Hepatocyte (in vitro differentiated cells): ENCODE results near the gene OSBPL3.

ENCODE experiments used
- EZH2 ChIP-seq: fragments of 200-600 bp; sonication (generic); IDR thresholded peaks from 2 replicates; pipeline ENCODE4 v1.6.1; 2016; ENCODE audit warnings: antibody characterized with exemption, mild to moderate bottlenecking, borderline replicate concordance
- TF ChIP-seq, protein P1 (sequence below): fragments of 200-600 bp; sonication (generic); IDR thresholded peaks from 2 replicates; pipeline ENCODE4 v1.5.1; 2016; ENCODE audit warnings: antibody characterized with exemption, mild to moderate bottlenecking; ENCODE audit not compliant: poor library complexity

- TF ChIP-seq, protein P1, sequence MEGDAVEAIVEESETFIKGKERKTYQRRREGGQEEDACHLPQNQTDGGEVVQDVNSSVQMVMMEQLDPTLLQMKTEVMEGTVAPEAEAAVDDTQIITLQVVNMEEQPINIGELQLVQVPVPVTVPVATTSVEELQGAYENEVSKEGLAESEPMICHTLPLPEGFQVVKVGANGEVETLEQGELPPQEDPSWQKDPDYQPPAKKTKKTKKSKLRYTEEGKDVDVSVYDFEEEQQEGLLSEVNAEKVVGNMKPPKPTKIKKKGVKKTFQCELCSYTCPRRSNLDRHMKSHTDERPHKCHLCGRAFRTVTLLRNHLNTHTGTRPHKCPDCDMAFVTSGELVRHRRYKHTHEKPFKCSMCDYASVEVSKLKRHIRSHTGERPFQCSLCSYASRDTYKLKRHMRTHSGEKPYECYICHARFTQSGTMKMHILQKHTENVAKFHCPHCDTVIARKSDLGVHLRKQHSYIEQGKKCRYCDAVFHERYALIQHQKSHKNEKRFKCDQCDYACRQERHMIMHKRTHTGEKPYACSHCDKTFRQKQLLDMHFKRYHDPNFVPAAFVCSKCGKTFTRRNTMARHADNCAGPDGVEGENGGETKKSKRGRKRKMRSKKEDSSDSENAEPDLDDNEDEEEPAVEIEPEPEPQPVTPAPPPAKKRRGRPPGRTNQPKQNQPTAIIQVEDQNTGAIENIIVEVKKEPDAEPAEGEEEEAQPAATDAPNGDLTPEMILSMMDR = no peak
- TF ChIP-seq EZH2 = no peak
Measured at GRCh38 chr7:24756545-24757352, 223.2 kb downstream of the OSBPL3 start.
